HG02798 (cell line): Measurements from ENCODE around the gene ATG101.

Experiments
- ATAC-seq: cut with Tn5 transposase; IDR thresholded peaks from one replicate; pipeline ENCODE4 v1.9.1; 2021; ENCODE audit warnings: mild to moderate bottlenecking; ENCODE audit not compliant: unreplicated experiment, poor library complexity

Gene ATG101

DNA sequence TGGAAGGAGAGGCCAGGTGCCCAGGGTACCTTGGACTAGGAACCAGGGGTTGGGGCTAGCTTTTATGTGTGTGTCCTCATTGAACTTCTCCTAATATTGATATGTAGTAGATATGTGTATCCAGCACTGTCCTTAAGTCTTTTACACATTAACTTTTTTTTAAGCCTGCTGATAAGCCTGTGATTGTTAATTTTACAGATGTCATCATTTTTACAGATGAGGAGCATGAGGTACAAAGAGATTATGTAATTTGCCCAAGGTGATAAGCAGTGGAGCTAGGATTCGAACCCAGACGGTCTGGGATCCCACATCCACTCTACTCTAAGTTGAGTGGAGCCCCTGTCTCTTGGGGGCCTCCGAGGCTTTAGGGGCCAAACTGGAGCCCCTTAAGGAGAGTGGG lies 28.7 kb upstream of the ATG101 start:
- ATAC-seq = no peak

DNA sequence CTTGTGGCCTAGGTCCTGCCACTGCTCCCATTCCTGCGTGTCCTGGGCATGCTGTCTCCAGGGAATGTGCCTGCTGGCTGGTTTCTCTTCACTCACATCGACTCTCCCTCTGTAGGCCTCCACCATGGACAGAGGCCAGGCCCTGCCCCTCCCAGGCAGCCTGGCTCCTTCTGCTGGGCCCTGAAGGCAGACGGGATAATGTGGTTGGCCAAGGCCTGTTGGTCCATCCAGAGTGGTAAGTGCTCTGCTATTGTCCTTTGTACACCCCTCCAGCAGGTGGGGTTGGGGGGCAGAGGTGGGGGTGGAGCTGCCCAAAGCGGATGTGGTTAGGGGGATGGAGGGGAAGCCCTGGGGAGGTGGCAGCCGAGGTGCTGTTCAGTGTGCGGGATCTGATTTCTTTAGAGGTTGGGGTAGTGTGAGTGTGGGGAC lies 28.1 kb upstream of the ATG101 start:
- no peak for ATAC-seq

DNA sequence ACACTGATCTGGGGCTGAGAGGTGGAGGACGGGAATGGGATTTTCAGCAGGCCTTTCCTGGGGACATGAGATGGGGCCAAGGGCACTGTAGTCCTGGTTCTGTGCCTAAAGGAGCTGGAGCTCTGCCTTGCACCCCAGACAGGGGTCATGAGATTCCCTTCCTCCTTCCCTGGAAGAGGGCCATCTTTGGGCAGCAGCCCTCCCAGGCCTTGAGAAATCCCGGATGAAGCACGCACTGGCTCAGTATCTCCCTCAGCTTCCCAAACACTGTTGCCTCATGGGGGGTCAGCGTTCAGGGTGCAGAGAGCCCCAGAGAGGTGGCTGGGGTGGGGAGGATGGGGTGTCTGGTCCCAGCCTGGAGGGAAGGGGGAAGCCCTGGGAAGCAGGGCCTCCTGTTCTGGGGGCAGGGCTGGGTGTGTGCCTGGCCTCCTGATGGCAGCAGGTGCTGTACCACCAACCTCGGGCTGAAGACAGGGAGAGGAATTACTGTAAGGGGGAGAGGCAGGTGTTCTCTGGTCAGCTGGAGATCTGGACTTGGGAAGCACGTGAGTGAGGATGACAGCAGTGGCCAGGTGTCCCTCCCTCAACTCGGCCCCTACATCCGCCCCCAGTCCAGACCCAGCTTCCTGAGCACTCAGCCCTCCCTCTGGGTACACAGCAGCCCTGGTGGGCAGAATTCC lies 26.9 kb upstream of the ATG101 start:
- no peak for ATAC-seq

DNA sequence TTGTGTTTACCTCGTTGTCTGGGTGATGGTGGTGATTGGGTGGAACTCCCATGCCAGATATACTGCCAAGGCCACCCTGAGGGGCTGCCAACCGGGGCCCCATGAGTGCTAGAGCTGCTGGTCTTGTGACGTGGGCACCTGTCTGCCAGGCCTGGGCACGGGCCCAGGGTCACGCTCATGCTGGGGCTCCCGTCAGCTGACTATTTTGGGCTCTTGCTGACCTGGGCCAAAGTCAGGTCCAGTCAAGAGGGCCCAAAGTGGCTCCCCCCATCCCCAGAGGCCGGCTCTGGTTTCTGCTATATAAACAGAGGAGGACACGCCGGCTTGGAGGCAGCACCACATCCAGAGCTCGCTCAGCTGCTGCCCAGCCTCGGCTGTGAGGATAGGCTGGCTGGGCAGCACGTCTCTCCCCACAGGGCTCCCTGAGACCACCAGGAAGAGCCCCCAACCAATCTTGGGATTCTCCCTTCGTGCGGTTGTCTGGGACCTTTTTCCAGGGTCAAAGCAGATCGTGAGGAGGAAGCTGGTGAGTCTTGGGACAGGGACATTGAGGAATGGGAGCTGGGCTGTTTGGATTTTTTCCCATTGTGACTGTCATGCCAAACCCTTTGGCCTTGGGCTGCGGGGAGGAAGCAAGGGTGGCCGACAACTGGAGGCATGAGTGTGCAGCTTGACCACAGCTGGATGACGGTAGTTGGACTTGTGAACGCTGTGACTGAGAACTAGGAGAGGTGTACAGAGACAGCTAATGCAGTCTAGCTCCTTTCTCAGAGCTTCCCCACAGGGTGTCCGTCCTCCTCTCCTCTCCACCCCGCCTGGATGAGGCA lies 26.2 kb upstream of the ATG101 start:
- ATAC-seq = no peak

DNA sequence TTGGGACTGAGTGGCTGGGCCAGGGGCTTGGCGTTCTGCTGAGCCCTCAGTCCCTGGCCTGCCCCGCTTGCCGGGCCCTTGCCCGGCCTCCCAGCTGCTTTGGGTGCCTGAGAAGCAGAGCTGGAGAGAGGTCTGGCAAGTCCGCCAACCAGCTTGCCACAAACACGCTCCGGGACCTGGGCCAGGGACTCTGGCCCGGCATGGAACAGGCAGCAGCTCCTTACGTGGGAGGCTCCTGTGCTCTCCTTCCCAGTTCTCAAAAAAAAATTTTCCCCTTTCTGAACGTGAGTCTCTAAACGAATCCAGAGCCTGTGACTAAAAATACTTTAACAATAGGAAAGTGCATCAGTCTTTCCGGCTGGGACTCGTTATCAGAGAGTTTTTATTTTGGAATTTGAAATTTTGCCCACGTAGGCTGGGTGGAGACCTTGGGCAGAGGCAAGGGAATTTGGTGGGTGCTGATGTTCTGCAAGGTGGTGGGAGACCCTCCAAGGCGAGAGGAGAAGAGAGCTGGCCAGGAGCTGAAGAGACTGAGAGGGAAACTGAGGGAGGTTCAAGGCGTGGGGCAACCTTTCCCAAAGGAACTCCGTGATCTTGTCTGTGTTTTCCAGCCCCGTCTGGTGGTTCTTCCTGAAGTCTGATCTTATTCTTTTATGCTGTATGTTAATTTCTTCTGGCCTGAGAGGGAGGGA lies 25.3 kb upstream of the ATG101 start:
- no peak for ATAC-seq

DNA sequence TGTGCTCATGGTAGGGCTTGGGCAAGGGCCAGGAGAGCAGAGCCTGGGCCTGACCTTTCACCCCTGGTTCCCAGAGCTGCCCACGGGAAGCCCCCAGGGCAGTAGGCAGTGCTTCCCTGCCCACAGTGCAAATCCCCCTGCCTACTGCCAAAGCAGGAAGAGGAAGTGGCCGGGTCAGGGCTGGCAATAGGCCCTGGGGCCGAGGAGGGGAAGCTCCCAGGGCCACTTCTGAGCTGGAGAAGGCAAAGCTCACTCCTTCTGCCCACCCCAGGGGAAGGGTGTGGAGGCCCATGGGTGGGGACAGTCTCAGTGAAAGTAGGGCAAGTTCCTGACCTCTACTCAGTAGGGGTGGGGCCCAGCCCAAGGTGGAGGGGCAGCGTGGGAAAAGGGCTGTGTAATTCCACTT lies 24.0 kb upstream of the ATG101 start:
- ATAC-seq = no peak

DNA sequence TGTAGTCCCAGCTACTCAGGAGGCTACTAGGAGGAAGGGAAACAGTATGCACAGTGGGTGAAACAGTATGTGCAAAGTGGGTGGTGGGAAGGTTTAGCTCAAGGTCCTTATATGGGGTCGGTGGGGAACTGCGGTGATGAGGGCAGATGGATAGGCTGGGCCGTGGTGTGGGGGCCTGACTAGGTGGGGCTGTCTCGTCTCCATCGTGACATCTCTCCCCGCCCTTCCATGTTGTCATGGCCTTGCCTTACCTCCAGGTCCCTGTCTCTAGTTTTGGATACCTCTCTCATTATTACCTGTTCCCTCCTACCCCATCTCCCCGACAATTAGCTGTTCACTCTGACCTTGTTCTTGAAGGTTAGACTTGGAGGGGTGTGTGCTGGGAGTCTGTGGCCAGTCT lies 22.9 kb upstream of the ATG101 start:
- ATAC-seq = no peak

DNA sequence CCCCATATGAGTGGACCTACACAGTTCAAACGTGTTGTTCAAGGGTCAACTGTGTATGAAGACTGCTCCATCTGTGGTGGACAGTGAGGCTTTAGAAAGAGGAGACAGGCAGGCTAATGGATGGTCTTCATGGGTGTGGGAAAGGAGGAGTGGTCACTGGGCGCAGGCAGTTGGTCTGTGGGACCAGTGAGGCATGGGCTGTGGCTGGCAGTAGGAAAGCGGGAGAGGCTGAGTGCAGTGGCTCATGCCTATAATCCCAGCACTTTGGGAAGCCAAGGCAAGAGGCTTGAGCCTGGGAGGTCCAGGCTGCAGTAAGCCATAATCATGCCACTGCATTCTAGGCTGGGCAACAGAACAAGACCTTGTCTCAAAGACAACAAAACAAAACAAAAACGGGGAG lies 20.5 kb upstream of the ATG101 start:
- no peak for ATAC-seq

DNA sequence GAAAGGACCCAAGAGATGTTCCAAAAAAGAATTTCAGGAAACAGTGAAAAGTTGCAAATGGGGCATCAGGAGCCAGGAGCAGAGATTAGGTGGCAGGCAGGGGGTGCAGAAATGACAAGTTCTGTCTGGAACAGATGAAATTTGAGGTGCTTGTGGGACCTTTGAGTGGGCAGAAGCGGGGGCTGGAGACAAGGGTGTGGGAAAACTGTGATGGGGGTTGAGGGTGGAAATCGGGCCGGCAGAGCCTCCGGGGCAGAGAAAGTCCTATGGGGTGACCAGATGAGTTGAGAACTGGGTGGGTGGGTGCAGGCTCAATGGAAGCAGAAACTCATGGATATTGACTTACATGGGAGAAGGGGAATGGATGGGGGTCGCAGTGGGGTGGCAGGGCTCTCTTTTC lies 20.1 kb upstream of the ATG101 start:
- ATAC-seq = no peak

DNA sequence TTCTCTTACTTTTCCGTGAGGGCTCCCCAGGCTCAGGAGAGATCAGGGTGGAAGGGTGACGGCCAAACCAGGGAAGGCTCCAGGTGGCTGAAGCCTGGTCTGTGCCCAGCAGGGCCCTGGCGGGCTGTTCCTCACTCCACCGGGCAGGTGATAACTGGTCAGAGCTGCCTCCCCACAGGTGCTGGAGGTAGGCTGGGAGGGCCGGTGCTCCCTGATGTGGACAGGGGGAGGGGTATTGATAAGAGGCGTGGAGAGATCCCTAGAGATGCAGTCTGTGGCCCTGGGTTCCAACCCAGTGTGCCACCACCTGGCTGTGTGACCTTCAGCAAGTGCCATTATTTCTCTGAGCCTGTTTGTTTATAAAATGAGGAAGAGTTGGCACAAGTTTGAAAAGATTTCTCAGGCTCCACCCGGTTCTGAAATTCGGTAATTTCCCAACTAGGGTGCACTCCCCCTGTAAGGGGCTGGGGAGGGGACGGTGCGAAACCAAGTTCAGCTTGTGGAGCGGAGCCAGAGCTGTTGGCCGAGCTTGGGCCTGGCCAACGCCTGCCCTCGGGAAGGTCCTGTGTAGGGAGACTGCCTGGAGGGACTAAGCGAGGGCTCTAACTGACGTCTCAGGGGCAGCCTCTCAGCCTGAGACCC lies 19.5 kb upstream of the ATG101 start:
- ATAC-seq = no peak

DNA sequence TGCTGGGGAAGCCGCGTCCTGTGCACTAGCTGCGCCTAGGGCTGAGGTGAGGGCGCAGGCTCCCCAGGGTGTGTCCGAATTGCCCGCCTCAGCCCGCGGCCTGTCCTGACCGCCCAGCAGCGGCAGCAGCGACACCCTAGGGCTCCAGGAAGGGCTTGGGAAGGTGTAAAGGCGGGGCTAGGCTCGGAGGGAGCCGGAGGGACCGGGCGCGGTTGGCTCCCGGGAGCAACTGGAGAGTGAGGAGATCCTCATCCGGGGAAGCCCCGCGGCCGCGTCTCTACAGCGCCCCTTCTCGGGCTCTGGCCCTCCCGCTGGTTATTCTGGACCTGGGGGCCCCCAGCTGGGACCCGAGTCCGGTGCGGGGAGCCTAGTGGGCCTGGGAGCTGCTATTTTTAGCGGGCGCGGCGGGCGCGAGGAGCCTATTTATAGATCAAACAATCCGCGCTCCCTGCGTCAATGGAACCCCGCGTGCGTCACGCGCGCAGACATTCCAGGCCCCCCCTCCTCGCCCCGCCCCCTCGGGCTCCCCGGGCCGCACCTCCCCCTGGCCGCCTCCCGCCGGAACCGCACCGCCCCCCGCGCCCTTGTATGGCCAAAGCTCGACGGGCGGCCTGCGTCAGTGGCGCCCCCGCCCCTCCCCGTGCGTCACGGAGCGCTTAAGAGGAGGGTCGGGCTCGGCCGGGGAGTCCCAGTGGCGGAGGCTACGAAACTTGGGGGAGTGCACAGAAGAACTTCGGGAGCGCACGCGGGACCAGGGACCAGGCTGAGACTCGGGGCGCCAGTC lies 18.8 kb upstream of the ATG101 start, which contains the start of gene NR4A1:
Gene NR4A1 (plus strand): TSS at position 685 of the 784 bp plus-strand sequence. CDS start 2,887 bp downstream, outside the sequence.
- peak; percentile 85 for ATAC-seq

DNA sequence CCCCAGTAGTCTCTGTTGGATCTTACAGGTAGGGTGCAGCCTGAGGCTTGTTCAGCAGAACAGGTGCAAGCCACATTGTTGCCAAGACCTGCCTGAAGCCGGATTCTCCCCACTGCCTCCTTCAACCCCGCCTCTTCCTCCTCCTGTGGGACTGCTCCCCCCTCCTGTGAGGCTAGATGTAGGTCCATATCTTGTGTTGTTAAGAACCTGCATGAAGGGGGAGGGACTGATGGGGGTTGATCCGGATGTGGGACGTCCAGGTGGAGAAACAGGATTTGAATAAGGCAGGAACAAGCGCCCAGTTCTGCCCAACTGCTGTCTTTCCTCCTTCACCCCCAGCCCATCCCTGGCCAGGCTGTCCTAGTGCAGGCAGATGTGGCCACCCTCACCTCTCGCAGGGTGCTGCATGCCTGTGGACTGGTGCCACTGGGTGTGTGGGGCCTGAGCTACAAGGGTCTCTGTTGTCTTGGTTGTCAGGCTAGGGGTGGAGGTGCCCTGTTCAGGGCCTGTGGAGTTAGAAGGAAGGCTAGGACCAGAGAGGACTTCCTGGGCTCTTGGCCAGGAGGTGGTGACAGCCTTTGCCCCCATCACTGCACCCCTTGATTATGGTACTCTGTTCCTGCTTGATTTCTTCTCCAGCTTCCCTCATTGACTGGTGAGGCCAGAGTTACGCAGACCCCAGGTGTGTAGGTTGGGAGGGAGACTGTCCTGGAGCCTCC lies 17.2 kb upstream of the ATG101 start:
- ATAC-seq = no peak

DNA sequence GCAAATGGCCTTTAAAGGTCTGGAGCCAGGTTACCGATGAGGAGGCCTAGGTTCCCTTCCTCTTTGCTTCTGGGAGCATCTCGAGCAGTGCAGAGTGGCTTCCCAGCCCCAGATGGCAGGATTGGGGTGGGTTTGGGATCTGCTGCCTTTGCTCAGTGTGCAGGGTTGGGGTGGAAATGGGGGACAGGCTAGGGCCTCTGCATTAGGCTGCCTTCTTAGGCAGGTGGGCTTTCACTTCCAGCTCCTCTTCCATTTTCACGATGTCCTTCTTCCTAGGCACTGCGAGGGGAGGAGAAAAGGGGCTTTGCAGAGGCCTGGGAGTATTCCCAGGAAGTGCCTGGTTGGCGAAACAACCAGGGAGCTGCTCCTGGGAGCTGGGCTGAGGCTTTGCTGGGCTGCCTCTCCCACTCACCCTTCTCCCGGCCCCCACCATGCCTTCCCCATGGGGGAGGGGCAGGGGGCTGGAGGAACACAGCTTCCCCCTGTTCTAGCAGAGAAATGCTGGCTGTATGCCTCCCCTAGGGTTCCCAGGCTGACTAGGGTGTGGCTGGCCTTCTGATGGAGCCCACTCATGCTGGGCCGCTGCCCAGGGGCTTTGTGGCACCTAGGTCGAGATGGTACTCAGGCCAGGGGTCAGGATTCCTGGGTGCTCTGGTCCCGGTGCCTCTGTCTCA lies 16.1 kb upstream of the ATG101 start:
- ATAC-seq = no peak

DNA sequence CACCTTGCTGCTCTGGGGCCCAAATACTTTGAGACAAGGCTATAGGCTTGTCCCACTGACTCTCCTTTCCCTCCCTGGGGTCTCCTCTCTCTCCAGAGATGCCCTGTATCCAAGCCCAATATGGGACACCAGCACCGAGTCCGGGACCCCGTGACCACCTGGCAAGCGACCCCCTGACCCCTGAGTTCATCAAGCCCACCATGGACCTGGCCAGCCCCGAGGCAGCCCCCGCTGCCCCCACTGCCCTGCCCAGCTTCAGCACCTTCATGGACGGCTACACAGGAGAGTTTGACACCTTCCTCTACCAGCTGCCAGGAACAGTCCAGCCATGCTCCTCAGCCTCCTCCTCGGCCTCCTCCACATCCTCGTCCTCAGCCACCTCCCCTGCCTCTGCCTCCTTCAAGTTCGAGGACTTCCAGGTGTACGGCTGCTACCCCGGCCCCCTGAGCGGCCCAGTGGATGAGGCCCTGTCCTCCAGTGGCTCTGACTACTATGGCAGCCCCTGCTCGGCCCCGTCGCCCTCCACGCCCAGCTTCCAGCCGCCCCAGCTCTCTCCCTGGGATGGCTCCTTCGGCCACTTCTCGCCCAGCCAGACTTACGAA lies 15.4 kb upstream of the ATG101 start:
- no peak for ATAC-seq

DNA sequence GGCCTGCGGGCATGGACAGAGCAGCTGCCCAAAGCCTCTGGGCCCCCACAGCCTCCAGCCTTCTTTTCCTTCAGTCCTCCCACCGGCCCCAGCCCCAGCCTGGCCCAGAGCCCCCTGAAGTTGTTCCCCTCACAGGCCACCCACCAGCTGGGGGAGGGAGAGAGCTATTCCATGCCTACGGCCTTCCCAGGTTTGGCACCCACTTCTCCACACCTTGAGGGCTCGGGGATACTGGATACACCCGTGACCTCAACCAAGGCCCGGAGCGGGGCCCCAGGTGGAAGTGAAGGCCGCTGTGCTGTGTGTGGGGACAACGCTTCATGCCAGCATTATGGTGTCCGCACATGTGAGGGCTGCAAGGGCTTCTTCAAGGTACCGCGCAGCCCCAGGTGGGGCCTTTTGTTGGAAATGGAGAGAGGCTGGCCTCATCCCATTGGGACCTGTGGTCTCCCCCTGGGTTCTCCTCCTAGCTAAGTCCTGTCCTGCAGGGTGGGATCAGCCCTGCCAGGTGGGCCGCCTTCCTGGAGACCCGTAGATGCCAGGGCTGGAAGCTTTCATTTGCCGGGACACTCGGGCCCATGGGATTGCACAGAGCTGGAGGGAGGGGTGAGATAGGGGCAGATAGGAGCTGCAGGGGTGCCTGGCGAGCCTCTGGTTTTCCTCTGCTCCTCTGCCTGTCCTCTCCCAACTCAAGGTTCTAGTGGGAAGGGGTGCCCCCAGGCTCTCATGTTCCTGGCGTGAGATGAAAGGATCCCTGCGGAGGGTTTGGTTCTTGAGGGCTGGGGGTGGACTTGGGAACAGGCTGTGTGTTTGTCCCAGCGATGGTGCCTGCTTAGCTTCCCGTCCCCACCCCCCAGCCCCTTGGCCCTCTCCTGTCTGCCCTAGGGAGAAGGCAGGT lies 14.7 kb upstream of the ATG101 start:
- no peak for ATAC-seq

DNA sequence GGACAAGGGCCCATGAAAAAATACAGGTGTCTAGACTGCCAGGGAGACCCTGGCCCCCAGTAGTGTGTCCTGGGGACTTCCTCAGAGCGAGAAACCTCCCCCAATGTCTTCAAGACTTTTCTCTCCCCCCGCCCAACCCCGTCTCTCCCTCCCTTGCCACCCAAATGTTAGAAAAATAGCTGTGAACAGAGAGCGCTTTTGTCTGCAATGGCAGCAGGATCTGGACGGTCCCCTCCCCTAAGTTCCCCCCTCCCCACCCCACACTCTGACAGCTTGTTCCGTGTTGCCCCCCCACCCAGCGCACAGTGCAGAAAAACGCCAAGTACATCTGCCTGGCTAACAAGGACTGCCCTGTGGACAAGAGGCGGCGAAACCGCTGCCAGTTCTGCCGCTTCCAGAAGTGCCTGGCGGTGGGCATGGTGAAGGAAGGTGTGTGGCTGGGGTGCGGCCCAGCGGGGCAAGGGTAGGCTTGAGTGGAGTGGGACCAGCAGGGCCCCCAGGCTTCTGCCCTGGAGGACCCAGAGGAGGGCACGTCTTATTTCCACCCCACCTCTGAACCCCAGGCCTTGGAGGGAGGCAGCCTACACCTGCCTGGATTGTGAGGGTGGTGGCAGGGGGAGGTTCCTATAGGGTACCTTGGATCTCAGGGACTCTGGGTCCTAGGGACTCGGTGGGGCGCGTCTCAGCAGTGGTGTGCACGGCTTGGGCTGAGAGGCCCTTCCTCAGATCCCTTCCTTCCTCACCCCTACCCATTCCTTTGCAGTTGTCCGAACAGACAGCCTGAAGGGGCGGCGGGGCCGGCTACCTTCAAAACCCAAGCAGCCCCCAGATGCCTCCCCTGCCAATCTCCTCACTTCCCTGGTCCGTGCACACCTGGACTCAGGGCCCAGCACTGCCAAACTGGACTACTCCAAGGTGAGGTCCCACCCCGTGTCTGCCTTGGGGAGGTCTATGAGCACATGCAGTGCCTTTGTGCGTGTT lies 13.8 kb upstream of the ATG101 start:
- ATAC-seq = no peak
